Dedifferentiated amniotic fluid mesenchymal stem cell (primary cell): ENCODE data around the gene ZBTB44.

Source experiments
- DNase-seq: peaks from one replicate; pipeline ENCODE4 v3.0.0-alpha.2; 2016; ENCODE audit errors: extremely low spot score

Gene ZBTB44

DNA sequence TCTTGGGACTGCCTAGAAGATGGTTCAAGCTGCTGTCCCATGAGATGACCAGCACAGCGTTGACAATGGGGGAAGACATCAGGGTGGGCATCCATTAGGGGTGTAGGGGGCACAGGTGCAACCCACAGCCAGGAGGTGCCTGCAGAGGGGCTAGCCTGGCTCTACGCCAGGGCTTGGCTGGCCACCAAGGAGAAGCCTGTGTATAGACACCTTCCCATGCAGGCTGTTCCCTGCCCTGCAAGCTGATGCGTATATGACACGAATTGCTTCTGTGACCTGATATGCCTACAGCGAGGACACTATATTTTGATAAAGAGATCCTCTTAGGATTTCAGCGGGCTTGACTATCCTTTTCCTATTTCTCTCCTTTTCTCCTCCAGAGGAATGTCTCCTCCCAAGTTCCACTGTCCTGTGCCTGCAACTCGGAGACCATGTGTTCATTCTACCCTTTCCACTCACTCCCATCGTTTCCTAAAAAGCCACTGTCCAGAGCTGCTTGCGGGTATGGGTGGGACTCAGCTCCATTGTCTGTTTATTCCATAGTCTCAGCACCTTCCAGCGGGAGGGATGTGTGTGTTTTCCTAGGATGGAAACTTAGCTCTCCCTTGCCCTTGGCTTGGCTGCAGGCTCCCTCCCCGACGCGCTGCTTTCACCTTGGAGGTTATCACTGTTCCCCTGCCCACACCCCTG is 99.0 kb downstream of the ZBTB44 start:
- DNase-seq = no peak

DNA sequence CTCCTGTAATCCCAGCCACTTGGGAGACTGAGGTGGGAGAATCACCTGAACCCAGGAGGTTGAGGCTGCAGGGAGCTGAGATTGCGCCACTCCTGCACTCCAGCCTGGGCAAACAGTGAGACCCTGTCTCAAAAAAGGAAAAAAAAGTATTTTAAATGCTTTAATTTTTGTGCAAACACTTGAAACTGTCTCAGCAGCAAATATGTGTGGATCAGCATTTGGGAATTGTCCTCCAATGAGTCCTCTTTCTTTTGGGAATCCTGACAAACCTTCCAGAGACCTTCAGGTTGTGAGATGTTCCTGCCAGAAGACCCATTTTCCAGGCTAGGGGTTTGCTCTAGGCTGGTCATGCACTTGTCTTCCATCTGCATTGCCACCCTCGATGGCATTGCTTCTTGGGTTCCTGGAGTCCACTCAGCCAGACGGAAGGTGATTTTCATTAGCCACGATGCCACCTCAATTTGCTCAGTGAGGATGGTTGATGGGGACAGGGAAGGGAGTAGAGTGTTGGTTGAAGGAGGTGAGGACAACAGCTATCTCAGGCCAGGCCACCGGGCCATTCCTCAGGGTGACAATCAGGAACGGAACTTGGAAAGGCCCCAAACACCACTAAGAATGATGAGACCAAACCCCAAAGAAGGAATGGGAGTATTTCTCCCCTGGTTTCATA is 99.7 kb downstream of the ZBTB44 start:
- no peak for DNase-seq

- DNase-seq = no peak
Measured at GRCh38 chr11:130213979-130214281, 100.8 kb downstream of the ZBTB44 start.

- DNase-seq = peak; percentile 17
Measured at GRCh38 chr11:130213143-130213978, 101.4 kb downstream of the ZBTB44 start.

DNA sequence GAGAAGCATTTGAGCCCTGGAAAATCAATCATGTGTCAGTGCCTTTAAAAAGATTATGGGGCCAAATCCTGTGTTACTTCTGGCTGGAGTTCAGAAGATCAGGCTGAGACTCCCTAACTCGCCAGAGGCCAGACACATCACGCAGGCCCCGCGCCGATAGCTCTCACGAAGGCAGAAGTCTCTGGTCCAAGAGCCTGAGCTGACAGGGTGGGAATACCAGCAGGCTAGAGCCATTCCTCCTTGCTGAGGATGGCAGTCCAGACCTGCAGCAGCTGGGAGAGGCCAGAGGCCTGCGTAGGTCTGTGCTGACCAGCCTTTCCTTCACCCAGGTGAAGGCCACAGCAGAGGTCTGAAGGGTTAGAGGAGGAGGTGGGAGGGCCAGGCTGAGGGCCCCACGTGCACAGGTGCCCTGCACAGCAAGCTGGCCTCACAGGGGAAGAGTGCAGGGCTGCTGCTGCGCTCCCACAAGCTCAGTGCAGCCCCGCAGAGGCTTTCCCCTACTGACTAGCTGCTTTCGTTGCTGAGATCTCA is 102.2 kb downstream of the ZBTB44 start:
- DNase-seq = no peak

DNA sequence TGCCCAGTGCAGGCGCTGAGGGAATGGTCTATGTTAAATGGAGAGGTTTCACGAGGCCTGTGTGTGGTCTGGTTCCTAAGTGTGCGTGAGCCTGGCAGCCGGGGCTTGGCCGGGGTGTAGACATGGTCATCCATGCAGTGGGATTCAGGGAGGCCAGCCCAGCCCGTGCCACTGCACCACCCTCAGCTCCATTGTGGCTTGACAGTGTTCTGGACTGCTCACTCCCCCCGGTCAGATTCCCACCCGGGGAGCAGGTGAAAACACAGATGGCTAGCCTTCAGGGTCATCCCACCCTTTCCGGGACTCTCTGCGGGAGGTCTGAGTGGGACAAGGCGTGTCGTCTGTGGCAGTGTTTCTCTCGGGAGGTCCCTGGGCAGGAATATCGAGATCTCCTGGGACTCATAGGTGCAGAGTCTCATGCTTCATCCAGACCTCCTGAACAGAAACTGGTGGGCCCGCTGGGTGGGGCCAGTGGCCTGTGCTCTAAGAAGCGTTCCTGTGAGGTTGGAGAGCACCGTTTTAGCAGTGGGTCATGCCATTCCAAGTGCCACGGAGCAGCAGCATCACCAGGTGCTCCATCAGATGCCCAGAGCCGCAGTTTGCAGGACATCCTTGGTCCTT is 102.8 kb downstream of the ZBTB44 start:
- DNase-seq = no peak

DNA sequence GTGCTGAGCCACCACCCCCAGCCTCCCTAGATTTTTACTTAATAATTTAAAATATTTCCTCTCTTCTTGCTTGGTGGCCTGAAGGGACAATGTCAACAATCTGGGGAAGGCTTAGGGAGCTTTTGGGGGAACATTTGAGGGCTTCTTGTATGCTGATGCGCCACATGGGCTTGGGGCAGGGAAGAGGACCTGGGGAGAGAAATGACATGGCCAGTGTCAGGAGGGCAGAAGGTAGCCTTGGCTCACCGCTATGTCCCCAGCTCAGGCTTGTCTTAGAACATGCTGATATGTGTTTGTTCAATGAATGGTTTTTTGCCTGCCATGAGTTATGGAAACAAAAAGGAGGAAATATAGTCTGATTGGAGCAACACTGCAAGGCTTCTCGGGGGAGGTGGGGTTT is 103.6 kb downstream of the ZBTB44 start:
- DNase-seq = no peak

DNA sequence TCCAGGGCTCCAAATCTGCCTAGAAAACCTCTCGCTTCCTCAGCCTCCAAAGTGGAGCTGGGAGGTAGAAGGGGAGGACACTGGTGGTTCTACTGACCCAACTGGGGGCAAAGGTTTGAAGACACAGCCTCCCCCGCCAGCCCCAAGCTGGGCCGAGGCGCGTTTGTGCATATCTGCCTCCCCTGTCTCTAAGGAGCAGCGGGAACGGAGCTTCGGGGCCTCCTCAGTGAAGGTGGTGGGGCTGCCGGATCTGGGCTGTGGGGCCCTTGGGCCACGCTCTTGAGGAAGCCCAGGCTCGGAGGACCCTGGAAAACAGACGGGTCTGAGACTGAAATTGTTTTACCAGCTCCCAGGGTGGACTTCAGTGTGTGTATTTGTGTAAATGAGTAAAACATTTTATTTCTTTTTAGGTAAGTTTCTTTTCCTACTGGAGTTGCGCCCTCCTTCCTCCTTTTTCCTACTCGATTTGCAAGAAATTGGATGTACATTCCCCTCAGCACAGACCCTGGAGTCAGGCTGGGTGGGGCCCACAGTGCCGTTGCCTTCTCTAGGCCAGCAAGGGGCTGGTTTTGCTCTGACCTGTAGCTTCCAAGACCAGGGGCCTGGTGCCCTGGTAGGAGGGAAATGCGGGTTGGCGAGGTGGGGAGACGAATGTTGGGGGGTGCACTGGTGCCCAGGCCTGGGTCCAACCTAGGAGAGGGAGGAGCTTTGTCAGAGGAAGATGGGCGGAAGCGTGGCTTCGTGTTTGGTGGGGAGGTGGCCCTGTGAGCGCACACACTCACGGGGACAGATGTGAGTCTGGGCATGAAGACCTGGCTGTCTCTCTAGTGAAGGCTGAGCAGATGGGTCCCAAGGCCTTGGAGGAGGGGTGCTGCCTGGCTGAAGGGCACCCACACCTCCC is 104.5 kb downstream of the ZBTB44 start:
- DNase-seq = no peak

DNA sequence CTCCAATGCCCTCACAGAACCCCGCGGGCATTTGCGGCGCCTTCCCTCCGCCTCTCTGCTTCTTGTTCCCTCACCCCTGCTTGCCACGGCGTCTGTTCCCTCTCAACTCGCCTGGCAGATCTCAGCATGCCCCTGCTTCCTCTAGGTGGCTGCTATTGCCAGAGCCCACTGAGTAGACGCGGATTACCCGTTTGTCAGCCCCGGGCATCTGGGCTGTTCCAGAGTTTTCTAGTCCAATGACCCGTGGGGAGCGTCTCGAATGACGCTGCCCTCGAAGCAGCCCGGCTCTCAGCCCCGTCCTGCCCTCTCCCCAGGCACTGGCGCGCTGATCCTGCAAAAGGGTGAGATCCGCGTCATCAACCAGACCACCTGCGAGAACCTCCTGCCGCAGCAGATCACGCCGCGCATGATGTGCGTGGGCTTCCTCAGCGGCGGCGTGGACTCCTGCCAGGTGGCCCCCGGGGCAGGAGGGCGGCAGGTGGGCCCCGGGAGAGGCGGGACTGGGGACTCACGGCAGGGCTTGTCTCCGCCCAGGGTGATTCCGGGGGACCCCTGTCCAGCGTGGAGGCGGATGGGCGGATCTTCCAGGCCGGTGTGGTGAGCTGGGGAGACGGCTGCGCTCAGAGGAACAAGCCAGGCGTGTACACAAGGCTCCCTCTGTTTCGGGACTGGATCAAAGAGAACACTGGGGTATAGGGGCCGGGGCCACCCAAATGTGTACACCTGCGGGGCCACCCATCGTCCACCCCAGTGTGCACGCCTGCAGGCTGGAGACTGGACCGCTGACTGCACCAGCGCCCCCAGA is 105.4 kb downstream of the ZBTB44 start:
- no peak for DNase-seq

GRCh38 chr11:130208241-130209127 is 106.2 kb downstream of the ZBTB44 start:
- DNase-seq = no peak

DNA sequence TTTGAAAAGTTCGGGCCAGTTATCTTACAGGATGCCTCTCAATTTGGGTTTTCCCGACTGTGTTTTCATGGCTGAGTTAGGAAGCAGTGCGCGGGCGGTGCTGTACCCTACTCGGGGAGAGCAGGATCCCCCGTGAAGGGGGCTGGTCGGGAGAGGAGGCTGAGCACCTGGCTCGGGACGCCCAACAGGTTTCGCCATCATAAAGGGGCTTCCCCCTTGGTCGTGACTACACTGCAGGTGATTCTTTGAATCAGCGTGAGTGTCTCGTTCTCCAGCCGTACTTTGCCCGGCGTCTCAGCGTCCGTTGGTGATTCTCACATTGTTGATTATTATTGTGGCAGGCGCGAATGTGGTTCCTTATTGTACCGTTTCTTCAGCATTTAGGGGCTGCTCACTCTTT is 108.6 kb downstream of the ZBTB44 start:
- no peak for DNase-seq

DNA sequence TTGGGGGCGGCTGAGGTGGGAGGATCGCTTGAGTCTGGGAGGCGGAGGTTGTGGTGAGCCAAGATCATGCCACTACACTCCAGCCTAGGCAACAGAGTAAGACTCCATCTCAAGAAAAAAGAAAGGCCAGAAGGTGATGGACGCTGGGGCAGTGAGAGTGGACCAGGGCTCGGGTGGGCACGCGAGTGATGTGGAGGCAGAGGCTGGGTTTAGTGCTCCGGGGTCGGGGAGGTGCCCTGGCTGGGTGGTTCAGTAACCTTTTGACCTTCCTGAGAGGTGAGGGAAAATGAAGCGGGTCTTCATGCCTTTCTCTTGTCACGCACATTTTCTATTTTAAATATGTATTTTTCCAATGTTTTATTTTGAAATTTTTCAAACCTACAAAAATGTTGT is 110.0 kb downstream of the ZBTB44 start:
- DNase-seq = no peak

DNA sequence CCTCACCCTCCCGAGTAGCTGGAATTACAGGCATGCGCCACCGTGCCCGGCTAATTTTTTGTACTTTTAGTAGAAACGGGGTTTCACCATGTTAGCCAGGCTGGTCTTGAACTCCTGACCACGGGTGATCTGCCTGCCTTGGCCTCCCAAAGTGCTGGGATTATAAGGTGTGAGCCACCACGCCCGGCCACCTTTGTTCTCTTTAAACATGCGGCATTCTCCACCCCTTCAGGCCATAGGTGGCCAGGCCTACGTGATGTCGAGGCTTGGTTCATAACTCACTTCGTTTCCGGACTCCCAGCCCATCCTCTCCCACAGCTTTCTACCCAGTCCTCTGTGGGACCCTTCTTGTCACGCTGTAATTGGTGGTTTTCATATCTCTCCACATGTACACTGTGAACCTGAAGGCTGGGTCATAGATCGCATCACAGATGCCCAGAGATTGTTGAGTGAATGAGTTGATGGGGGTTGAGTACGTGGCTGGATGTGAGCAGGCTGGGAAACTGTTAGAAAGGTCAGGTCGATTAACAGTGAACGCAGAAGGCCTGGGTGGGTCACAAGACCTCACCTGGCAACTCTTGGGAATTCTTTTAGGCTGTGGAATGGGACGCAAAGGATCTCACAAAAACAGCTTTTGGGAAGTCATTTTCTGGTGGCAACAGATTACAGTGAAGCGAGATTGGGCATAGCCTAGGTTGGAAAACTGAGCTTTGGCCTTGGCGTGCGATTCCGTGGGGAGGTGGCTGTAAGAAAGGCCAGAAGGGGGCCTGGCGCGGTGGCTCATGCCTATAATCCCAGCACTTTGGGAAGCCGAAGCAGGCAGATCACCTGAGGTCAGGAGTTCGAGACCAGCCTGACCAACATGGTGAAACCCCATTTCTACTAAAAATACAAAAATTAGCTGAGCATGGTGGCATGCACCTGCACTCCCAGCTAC is 110.7 kb downstream of the ZBTB44 start:
- no peak for DNase-seq

DNA sequence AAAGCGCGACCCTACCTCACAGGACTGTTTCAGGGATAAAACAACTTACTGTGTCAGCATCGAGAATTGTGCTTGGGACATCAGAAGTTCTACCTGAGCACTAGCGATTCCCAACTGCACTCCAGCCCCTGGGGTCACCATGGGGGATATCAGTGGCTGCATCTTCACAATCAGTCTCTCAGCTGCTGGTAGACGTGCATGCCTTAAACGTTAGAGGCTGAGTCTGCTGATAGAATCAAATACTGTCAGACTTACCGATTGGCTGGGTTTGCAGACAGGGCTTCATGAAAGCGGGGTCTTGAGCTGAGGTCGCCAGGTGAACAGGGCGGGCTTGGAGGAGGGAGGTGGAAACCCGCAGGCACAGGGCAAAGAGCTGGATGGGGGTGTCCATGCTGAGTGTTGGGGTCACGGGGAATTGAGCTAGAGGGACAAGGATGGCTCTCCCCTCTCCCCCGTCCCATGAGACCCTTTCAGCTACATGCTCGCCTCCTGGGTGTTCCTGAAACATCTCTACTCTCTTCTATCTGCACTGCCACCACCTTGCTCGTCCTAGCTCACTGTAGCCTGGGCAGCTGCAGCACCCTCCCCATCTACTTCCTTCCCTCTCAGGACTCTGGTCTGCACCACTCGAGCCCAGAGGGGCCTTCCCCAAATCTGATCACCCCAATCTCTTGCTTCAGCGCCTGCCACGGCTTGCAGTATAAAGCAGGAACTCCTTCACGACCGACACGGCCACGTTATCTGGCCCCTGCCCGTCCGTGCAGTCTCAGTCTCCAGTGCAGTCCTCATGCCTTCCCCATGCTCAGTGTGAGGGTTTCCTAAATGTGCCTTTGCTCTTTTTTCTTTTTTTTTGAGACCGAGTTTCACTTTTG is 111.7 kb downstream of the ZBTB44 start:
- no peak for DNase-seq

- DNase-seq = no peak
Measured at GRCh38 chr11:130202009-130202817, 112.5 kb downstream of the ZBTB44 start.

GRCh38 chr11:130201026-130201425 is 113.7 kb downstream of the ZBTB44 start:
- DNase-seq = no peak
